GM08714 (cell line): Measurements from ENCODE around the gene ATP11A.
"Not testable (repeated sequence)": the region's sequence is repeated elsewhere in the genome, so short reads cannot be mapped to it uniquely, and the experiment has no call there.

Experiments
- H3K4me3 ChIP-seq: fragments of 200-500 bp; sonication (Bioruptor generic); 2 replicates; pipeline ENCODE4 v1.5.1; 2014; ENCODE audit warnings: mild to moderate bottlenecking, low read length, inconsistent platforms
- ZNF274 ChIP-seq: IDR thresholded peaks from 2 replicates; pipeline ENCODE4 v1.6.1; 2012; ENCODE audit warnings: mild to moderate bottlenecking, low read depth, low read length

The ATP11A gene

DNA sequence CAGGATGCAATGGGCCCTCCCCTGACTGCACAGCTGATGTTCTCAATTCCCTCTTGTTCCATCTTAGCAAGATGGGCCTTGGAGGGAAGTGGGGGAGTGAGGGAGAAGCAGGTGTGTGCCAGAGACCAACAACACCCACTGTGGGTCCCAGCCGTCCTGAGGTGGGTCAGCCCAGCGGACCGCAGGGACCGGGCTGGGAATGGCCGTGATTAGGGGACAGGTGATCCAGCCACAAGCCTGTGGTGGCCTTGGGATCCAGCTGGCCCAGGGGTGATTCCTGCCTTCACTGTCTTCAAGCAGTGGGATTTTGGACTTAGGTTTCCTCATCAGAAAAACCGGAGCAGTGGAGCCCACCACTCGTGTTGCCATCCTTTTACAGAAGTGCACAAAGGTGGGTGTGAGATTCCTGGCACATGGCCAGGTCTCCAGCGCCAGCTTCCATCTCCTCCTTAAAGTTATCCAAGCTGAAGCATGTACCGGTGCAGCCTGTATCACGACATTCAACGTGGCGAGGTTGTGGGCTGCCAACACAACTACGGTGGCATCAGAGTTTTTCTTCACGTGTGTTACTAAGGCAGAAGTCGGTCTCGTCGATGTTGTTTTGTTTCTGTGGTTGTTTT, 9.0 kb upstream of the ATP11A start:
- TF ChIP-seq ZNF274 = no peak
- no peak overlapping the region for H3K4me3 ChIP-seq

DNA sequence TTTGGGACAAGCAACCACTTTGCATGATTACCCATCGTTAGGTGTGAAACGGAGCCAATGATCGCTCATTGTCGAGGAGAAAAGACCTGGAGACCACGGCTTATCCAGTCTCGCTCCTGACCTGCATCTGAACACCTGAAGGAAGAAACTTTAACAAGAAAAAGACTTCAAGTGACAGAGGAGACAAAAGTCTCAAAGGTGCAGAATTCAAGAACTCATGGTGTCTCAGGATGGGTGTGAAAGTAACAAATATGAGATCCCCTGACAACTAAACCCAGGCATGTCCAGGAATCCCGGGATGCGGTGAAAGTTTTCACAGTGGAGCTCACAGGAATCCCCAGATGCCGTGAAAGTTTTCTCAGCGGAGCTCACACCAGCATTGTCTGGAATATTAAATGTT, 6.3 kb upstream of the ATP11A start:
- TF ChIP-seq ZNF274 = no peak
- no peak overlapping the region for H3K4me3 ChIP-seq

DNA sequence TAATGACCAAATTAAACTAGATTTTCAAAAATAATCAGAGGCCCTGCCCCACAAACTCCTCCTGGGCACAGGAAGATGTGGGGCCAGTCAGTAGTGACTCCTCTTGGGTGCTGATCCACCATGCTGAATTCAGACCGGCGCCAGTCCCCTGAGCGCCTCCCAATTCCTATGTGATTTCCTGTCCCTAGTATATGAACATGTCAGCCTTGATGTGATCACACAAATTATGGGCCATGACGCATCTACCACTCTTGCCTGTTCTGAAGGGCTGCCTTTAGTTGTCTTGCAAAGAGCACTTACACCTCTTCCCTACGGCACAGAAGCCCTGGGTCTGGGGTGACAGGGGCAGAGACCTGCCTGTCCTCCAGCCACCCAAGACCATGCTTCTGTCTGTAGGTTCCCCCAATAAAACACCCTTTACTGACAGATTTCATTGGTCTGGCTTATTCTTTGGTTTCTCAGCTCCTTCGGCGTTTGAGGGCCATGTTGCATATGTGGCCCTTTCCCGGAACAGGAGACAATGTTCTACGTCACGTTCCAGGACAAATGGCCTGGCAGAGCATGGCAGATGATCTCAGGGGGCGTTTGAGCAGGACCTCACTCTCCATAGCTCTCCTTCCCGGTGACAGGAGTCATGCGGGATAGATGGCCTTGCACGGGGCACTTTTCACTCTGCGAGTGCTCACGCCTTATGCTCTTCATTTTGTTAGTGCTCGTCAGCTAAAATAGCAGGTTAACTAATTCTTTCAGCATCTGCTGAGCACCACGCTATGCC, 5.6 kb upstream of the ATP11A start:
- no peak for TF ChIP-seq ZNF274
- H3K4me3 ChIP-seq = no peak overlapping the region

GRCh38 chr13:112685189-112685805, 4.5 kb upstream of the ATP11A start:
- not testable (repeated sequence) for H3K4me3 ChIP-seq

- no peak overlapping the region for H3K4me3 ChIP-seq
- no peak for TF ChIP-seq ZNF274
Observed at GRCh38 chr13:112685896-112686295, 3.9 kb upstream of the ATP11A start.

DNA sequence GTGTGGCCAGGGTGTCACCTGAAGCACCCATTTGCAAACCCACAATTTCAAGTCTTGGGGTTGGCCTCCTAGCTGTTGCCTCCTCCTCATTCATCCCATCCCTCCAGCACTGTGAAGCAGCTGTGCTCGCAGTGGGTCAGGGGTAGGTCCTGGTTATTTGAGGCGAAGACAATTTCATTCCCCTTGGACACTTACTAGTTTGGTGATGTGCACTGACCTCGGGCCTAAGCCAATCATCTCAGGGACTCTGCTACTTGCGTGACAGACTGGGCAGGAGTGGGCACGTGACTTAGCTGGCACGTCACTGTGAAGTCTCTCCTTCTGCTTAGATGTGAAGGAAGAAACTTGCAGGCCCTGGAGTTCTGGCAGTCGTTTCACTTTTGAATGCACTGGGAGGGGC, 3.5 kb upstream of the ATP11A start:
- no peak overlapping the region for H3K4me3 ChIP-seq
- TF ChIP-seq ZNF274 = no peak

DNA sequence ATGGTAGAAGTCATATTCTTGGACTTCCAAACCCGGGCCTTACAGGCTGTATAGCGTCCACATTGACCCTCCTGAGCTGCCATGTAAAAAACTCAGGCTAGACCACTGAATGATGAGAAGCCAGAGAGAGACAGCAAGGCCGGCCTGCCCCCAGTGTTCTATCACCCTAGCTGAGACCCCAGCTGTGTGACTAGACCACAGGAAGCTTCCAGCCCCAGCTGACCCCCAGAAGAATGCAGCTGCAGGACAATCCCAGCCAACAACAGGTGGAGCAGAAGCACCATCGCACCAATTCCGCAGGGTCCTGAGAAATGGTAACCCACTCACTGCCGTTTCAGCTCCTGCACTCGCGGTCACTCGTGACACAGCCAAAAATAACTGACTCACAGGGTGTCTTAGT, 2.9 kb upstream of the ATP11A start:
- no peak for TF ChIP-seq ZNF274
- no peak overlapping the region for H3K4me3 ChIP-seq

DNA sequence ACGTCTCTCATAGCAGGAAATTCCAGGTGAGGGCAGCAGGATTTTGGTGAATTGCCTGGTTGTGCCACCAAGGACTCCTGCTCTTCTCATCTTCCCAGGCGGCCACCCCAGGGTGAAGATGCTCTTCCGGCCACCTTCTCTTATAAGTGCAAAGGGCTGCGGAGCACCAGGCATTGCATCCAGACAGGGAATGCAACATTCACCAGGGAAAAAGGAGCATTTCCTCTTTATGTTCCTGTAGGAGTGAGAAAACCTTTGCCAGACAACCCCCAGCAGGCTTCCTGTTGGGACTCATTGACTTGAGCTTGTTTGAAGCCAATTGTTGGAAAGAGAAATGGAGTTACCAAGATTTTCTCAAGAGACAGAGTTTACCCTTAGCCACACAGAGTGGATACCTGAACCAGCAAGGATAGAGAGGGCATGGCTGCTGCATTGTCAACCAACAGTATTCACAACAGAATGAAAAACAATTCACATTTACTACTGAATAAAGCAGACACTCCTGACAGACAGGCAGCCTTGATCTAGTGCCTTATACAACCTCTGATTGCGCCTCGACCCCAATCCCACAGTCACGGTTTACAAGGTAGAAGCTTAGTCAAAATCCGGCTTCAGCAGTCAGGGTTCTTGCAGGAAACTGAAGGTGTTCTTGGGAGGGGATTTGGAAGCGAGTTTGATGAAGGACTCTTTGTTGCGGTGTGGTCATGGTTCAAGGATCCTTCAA, 1.8 kb upstream of the ATP11A start:
- H3K4me3 ChIP-seq = no peak overlapping the region
- TF ChIP-seq ZNF274 = no peak

DNA sequence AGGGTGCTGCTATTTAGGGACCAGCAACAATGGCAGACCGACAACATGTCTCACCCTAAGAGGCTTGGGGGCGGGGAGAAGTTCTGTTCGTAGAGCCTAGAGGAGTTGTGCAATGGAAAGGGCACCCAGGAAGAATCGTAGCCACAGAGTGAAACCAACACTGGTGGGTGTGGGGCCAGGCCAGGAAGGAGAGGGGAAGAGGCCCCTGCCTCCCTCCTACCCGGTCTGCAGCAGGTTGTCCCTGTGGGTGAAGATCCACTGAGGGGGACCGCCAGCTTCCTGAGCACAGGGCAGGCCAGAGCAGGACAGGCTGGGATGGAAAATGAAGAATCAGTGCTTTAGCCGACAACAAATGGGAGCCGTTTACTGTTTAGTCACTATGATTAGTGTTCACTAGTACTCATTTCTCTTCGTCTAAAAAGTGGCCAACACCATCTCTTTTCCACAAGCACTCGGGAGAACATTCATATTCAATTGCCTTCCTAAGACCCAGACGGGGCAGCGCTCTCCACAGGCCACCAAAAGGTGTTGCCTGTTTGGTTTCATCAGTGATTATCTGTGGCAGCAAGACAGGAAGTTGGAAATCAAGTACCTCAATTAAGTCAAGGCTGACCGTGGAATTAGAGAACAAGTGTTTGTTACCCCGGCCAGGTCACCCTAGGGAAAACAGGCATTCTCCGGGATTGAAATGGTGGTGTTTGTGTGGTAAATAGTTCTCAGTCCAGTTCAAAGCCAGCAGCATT, 1.1 kb upstream of the ATP11A start:
- H3K4me3 ChIP-seq = peak overlapping the region; percentile 82; the same call in 1 of the 2 replicates
- TF ChIP-seq ZNF274 = no peak

DNA sequence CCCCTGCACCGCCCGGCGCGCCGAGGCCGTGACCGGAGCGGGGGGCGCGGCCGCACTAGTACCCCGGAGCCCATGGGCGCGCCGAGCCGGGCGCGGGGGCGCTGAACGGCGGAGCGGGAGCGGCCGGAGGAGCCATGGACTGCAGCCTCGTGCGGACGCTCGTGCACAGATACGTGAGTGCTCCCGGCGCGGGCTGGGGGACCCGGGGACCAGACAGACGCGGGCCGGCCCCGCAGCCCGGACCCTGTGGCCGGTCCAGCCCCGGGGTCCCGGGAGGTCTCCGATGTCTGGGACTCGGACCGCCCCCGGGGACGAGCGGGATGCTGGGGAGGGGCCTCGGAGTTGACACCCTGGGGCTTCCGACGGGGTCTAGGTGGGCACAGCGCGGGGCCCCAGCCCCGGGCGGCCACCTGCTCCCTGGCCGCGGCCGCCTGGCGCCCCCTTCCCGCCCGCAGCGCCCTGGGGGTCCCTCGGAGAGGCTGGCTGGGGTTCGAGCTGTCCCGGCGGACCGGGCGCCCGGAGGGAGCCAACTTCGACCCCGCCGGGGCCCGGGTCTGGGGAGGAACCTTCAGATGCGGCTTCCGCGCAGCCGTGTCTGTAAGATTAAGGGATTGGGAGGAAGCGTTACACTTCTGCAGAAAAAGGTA, 568 bp downstream of the ATP11A start:
- H3K4me3 ChIP-seq = peak overlapping the region; percentile 82
- TF ChIP-seq ZNF274 = no peak

DNA sequence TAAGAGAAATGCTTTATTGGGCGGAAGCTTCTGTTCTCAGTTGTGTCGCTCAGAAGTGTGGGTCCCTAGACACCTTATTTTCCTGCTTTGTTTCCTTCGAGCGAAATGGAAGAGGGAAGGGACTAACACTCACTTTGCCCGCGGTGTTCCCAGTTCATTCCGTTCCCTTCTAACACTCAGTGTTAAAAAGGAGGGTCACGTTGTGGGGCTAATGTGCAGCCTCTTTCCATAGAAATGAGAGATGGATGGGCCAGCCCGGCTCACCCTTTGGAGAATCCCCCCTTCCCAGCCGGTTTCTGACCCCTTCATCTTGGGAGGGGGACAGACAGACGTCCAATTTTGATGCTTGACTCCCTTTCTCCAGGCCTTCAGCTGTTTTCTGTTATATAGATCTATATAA, 2.3 kb downstream of the ATP11A start:
- TF ChIP-seq ZNF274 = no peak
- peak overlapping the region; percentile 82; the same call in 1 of the 2 replicates for H3K4me3 ChIP-seq

GRCh38 chr13:112692586-112692985, 2.7 kb downstream of the ATP11A start:
- H3K4me3 ChIP-seq = no peak overlapping the region
- no peak for TF ChIP-seq ZNF274

DNA sequence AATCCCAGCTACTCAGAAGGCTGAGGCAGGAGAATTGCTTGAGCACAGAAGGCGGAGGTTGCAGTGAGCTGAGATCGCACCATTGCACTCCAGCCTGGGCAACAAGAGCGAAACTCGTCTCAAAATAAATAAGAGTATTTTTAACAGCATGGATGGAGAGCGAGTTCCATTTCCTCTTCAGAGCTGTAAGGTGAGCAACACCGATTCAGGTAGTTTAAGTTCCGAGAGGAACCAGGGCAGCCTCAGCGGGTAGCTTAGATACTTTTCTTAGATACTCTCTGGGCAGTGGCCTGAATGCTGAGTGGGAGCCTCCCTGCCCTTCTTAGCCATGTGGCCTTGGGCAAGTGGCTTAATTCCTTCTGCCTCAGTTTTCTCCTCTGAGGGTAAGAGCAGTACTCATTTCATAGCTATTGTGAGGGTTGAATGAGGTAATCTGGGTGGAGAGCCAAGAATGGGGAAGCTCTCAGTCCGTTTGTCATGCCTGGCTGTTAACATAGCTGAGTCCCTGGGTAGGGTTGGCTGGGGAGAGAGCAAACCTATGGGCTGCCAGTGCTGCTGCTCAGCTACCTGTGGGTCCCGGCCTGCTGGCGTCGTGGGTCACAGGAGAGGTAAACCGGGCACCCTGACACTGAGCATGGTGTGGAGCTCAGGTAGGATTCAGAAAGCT, 4.1 kb downstream of the ATP11A start:
- no peak for TF ChIP-seq ZNF274
- no peak overlapping the region for H3K4me3 ChIP-seq

- TF ChIP-seq ZNF274 = no peak
- H3K4me3 ChIP-seq = no peak overlapping the region
Observed at GRCh38 chr13:112695121-112695520, 5.3 kb downstream of the ATP11A start.
